NCI-H446 treated with DMSO at 0.1 percent for 48 hours (cell line): ENCODE results near the gene SUN5.
"Not testable (repeated sequence)": the region's sequence is repeated elsewhere in the genome, so short reads cannot be mapped to it uniquely, and the experiment has no call there.

Experiments
- DNase-seq: peaks from one replicate; lab custom pipeline; 2025; lab: John Stamatoyannopoulos, UW

The SUN5 gene

GRCh38 chr20:32977281-32978008, 26.8 kb downstream of the SUN5 start:
- DNase-seq: no peak

- no peak for DNase-seq
Observed at GRCh38 chr20:32976746-32977145, 27.5 kb downstream of the SUN5 start.

- DNase-seq: no peak
Observed at GRCh38 chr20:32975698-32976674, 28.2 kb downstream of the SUN5 start.

DNA sequence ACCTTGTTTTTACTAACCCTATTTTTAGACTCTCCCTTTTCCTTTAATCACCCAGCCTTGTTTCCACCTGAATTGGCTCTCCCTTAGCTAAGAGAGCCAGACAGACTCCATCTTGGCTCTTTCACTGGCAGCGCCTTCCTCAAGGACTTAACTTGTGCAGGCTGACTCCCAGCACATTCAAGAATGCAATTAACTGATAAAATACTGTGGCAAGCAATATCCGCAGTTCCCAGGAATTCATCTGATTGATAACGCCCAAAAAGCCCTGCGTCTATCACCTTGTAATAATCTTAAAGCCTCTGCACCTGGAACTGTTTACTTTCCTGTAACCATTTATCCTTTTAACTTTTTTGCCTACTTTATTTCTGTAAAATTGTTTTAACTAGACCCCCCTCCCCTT, 29.1 kb downstream of the SUN5 start:
- not testable (repeated sequence) for DNase-seq

DNA sequence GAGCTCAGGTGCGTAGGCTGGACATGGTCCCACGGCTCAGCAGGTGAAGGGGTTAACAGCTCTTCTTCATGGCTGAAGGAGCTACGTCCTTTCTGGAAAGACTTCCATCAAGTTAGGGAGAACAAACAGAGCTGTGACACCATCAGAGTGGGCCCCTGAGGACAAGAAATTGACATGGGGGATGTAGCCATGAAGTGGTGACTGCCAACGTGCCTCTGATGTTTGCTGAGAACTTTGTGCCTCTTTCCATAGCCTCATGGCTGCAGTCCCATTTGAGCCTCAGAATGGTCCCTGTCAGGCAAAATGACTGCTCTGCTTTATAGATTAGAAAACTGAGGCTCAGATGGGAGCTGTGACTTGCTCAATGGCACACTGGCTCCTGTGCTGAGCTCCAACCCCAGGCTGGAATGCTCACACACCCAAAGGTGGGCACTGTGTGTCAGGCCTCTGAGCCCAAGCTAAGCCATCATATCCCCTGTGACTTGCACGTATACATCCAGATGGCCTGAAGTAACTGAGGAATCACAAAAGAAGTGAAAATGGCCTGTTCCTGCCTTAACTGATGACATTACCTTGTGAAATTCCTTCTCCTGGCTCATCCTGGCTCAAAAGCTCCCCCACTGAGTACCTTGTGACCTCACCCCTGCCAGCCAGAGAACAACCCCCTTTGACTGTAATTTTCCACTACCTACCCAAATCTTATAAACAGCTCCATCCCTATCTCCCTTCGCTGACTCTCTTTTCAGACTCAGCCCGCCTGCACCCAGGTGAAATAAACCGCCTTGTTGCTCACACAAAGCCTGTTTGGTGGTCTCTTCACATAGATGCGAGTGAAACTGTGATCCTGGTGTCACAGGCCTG, 29.8 kb downstream of the SUN5 start:
- DNase-seq: not testable (repeated sequence)

GRCh38 chr20:32973077-32973717, 31.0 kb downstream of the SUN5 start:
- no peak for DNase-seq

- no peak for DNase-seq
Observed at GRCh38 chr20:32972181-32973076, 31.8 kb downstream of the SUN5 start.

DNA sequence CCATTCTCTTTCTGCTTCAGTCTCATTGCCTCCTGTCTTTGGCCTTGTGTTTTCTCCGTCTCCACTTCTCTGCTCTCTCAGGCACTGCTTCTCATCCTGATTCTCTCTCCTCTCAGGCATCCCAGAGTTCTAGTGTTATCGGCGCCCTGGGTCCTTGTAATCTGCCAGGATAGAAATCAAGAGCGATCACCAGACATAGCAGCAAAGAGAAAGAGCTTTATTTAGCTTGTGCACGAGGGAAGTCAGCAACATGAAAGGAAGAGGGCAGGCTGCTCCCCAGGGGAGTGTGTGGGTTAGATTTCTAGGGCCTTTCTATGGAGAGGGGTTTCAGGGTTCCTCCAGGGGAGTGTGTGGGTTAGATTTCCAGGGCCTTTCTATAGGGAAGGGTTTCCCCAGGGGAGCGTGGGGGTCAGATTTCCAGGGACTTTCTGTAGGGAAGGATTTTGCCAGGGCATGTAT, 32.5 kb downstream of the SUN5 start:
- no peak for DNase-seq

GRCh38 chr20:32970973-32971300, 33.3 kb downstream of the SUN5 start:
- DNase-seq: no peak

DNA sequence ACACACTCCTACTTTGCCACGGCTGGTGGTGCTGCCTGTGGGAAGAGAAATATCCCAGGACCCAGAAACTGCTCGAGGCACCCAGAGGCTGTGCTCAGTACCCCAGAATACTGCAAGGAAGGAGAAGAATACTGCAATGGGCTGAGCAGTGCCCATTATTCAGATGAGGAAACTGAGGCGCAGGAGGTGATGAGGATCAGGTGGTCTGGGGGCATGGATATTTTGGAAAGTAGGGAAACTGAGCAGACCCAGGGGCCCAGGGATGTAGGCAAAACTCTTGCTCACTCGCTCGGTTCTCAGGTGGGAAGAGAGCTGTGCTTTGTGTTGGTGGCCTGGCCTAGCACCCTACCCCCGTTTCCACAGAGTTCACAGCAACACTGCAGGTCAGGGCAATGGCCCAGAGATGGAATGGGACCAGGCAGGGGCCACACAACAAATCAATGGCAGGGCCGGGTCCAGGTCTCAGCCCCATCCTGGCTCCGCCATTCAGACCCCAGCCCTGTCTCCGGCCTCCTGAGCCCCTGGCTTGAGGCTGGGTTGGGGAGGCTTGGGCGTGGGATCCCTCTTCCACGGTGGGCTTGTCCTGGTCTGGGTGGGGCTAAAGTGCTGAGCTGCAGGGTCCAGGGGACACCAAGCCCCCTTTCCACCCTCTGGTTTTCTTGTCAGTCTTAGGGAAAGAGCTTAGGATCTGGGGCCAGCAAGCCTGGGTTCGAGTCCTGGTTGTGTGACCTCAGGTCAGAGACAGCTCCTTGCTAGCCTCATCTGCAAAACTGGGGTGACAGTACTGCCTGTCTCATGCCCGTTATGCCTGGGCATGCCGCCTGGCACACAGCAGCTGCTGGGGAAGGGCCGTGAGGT, 33.9 kb downstream of the SUN5 start:
- DNase-seq: no peak

DNA sequence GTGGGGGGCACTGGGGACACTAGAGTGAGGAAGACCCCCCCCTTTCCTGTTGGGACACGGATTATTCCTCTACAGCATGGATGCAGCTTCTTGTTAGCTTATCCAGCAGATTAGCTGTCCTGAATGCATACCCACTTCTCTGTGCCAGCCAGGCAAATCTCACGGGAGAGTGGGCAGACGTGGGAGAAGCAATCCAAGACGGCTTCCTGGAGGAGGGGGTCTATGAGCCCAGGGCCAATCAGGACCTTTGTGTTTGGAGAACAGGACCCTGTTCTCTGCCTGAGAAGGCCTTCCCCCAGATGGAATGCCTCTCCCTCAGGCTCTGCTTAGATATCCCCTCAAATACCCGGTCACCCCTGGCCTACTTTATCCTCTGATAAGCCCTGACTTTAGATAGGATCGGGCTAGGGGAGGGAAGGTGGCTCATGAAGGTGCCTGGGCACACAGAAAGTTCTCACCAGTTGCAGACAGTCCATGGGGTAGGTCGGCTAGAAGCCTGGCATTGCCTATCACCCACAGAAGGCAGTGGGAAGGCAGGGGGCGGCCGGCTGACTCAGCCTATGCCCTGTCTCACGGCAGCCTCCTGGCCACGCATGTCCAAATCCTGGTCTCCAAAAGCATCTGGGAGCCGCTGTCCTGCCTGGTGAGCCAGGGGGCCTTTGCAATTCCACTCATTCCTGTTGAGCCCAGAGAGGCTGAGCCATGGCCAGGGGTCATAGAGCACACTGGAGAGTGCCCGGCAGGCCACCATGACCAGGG, 34.7 kb downstream of the SUN5 start:
- no peak for DNase-seq

GRCh38 chr20:32968478-32969241, 35.6 kb downstream of the SUN5 start:
- DNase-seq: no peak

DNA sequence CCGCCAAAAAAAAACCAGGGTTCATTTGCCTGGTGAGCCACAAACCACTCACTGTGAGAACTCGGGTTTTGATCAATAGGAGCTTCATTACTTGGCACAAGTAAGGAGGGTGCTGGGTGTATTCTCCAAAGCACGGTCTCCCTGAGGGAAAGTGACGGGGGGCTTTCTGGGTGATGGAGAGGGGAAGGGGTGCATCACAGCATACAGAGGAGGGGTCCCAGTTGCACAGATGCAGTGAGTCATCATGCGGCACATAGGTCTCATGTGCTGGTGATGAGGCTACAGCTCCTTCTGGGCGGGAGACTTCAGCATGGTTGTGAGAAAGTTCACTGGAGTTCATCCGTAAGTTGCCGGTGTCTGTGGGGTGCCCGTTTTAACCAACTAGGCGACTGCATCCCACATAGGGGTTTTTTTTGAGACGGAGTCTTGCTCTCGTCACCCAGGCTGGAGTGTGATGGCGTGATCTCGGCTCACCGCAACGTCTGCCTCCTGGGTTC, 36.2 kb downstream of the SUN5 start:
- DNase-seq: no peak

- DNase-seq: no peak
Observed at GRCh38 chr20:32966881-32967781, 37.1 kb downstream of the SUN5 start.

DNA sequence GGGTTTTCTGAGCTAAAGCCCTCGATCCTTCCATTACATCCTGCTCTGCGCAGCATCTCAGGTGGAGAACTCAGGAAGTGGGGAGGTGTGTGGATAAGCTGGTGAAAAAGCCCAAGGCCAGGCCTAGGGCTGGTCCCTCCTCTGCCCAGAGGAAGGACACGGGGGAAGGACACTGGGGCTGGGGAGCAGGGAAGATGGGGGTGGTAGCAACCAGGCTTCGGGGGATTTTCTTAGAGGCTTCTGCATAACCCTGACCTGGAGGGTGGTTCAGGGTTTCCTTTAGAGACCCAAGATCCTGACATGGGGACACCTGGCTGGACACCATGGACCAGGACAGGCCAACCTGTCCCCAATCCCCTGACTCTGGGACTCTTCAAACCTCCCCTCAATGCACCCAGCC, 37.9 kb downstream of the SUN5 start:
- no peak for DNase-seq

GRCh38 chr20:32965581-32966373, 38.5 kb downstream of the SUN5 start:
- DNase-seq: no peak
